ENCODE measurements around the gene SPECC1L.
"Not testable (repeated sequence)": the region's sequence is repeated elsewhere in the genome, so short reads cannot be mapped to it uniquely, and the experiment has no call there.

DNA sequence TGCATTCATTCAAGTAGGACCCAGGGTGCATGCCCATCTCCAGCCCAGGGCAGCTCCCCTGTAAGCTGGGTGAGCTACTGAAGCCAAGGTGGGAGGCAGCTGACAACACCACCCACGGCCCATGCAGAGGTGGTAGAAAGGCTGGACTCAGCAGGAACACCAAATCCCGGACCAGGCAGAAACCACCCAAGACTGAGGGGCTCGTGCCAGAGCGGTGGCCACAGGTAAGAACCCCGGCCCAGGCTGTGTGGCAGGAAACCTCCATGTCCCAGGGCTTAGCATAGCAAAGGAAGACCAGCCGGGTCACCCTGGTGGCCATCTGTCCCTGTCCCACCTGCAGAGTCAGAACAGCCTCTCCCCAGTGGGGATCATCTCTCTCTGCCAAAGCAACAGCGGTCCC lies 13.9 kb upstream of the SPECC1L start:
- TF ChIP-seq, protein P1, sequence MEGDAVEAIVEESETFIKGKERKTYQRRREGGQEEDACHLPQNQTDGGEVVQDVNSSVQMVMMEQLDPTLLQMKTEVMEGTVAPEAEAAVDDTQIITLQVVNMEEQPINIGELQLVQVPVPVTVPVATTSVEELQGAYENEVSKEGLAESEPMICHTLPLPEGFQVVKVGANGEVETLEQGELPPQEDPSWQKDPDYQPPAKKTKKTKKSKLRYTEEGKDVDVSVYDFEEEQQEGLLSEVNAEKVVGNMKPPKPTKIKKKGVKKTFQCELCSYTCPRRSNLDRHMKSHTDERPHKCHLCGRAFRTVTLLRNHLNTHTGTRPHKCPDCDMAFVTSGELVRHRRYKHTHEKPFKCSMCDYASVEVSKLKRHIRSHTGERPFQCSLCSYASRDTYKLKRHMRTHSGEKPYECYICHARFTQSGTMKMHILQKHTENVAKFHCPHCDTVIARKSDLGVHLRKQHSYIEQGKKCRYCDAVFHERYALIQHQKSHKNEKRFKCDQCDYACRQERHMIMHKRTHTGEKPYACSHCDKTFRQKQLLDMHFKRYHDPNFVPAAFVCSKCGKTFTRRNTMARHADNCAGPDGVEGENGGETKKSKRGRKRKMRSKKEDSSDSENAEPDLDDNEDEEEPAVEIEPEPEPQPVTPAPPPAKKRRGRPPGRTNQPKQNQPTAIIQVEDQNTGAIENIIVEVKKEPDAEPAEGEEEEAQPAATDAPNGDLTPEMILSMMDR (IDR thresholded peaks at IDR 0.05), result not testable (repeated sequence)
- not testable (repeated sequence) for TF ChIP-seq POLR2A (IDR thresholded peaks at IDR 0.05)

Data from uterus (tissue), 2 donors.